Activated CD4-positive, alpha-beta T cell treated with anti-CD3 and anti-CD28 coated beads, Interleukin-2, amount 50 U/mL, for 48 hours (primary cell): ENCODE results near the gene PCNX1.
"Not testable (repeated sequence)": the region's sequence is repeated elsewhere in the genome, so short reads cannot be mapped to it uniquely, and the experiment has no call there.

Experiments
- DNase-seq, 2 experiments: peaks; one replicate each; pipeline ENCODE4 v3.0.0-alpha.2; 2020

Gene PCNX1

GRCh38 chr14:70971560-70971959, 64.3 kb downstream of the PCNX1 start:
- no peak for DNase-seq

GRCh38 chr14:70972107-70972976, 65.1 kb downstream of the PCNX1 start:
- peak; percentile 89 to 91 for DNase-seq

- no peak for DNase-seq
Observed at GRCh38 chr14:70976591-70976990, 69.3 kb downstream of the PCNX1 start.

GRCh38 chr14:70981000-70981952, 74.0 kb downstream of the PCNX1 start:
- no peak for DNase-seq

- no peak for DNase-seq
Observed at GRCh38 chr14:70982200-70982599, 74.9 kb downstream of the PCNX1 start.

- DNase-seq, result no peak
Observed at GRCh38 chr14:70987041-70987440, 79.8 kb downstream of the PCNX1 start.

- DNase-seq, result peak; percentile 16 to 33
Observed at GRCh38 chr14:70988452-70988851, 81.2 kb downstream of the PCNX1 start.

GRCh38 chr14:70993931-70994330, 86.7 kb downstream of the PCNX1 start:
- DNase-seq, result no peak

GRCh38 chr14:70995211-70995610, 88.0 kb downstream of the PCNX1 start:
- no peak for DNase-seq

GRCh38 chr14:70995671-70996070, 88.4 kb downstream of the PCNX1 start:
- DNase-seq, result no peak

GRCh38 chr14:70999117-70999516, 91.9 kb downstream of the PCNX1 start:
- no peak for DNase-seq

- no peak for DNase-seq
Observed at GRCh38 chr14:71000091-71000490, 92.8 kb downstream of the PCNX1 start.

- DNase-seq, result no peak
Observed at GRCh38 chr14:71001742-71002141, 94.5 kb downstream of the PCNX1 start.

- DNase-seq, result no peak
Observed at GRCh38 chr14:71003156-71003555, 95.9 kb downstream of the PCNX1 start.

GRCh38 chr14:71004481-71004880, 97.2 kb downstream of the PCNX1 start:
- no peak for DNase-seq

GRCh38 chr14:71005076-71005475, 97.8 kb downstream of the PCNX1 start:
- no peak for DNase-seq

- DNase-seq, result no peak
Observed at GRCh38 chr14:71006200-71006563, 98.9 kb downstream of the PCNX1 start.

GRCh38 chr14:71011479-71011878, 104.2 kb downstream of the PCNX1 start:
- no peak for DNase-seq

- DNase-seq, result no peak
Observed at GRCh38 chr14:71012888-71013287, 105.6 kb downstream of the PCNX1 start.

GRCh38 chr14:71013551-71014192, 106.4 kb downstream of the PCNX1 start:
- no peak for DNase-seq

- not testable (repeated sequence) for DNase-seq
Observed at GRCh38 chr14:71019917-71020316, 112.7 kb downstream of the PCNX1 start.

GRCh38 chr14:71021347-71022011, 114.2 kb downstream of the PCNX1 start:
- no peak for DNase-seq
